Activated T-helper 2 cell treated with anti-CD3 and anti-CD28 coated beads, Interferon-gamma antibody, Interleukin-2, Interleukin-4, amounts not matched to agents 10 μg/mL and 5 μg/mL and 100 μg/mL, durations not matched to agents 14 hours and 24 hours and 36 hours (primary cell): Measurements from ENCODE around the gene FIG4. TPM values are rescaled to one million over a fixed set of nuclear protein-coding genes. Genes with fewer than 3 reads are reported as not detected.
"Not testable (repeated sequence)": the region's sequence is repeated elsewhere in the genome, so short reads cannot be mapped to it uniquely, and the experiment has no call there.

Experiments used
- DNase-seq: peaks from one replicate; pipeline ENCODE4 v3.0.0; 2021; ENCODE audit warnings: low spot score
- H3K27ac Mint-ChIP-seq: one replicate; pipeline ENCODE4 v1.8.0; 2021; ENCODE audit warnings: mixed read lengths
- H3K27me3 Mint-ChIP-seq: one replicate; pipeline ENCODE4 v1.8.0; 2021; ENCODE audit warnings: low read depth, mixed read lengths
- H3K36me3 Mint-ChIP-seq: one replicate; pipeline ENCODE4 v1.8.0; 2021; ENCODE audit warnings: low read depth, mixed read lengths
- H3K4me1 Mint-ChIP-seq: one replicate; pipeline ENCODE4 v1.8.0; 2021; ENCODE audit warnings: low read depth, mixed read lengths
- H3K4me3 Mint-ChIP-seq: one replicate; pipeline ENCODE4 v1.8.0; 2021; ENCODE audit warnings: low read depth, mild to moderate bottlenecking, moderate library complexity, mixed read lengths
- H3K9me3 Mint-ChIP-seq: one replicate; pipeline ENCODE4 v1.8.0; 2021; ENCODE audit warnings: mixed read lengths
- intact Hi-C: fragments of 100-400 bp; cut with micrococcal nuclease; formaldehyde crosslinking; loops from one replicate; pipeline ENCODE4 v1.15.1; 2023
- total RNA-seq: library from RNA; stranded (reverse); gene quantifications from 2 replicates; pipeline ENCODE4 v1.2.3, GENCODE V29; 2022

Gene FIG4
- total RNA-seq, 1 donor from 2014 or later: 8.8 TPM

- intact Hi-C loops: no loop called here
- H3K36me3 Mint-ChIP-seq: no peaks in the 10 kb centered on the region
- no peak for DNase-seq
Measured at GRCh38 chr6:109861946-109862345, 170.8 kb downstream of the FIG4 start.

GRCh38 chr6:109864050-109864449 is 173.0 kb downstream of the FIG4 start:
- Mint-ChIP-seq H3K27me3 (peaks cover 2% of the 10 kb centered on the region), H3K36me3 (no peaks in the 10 kb centered on the region), H3K4me1 (no peaks in the 10 kb centered on the region), H3K27ac (no peak overlapping the region), H3K9me3 (no peaks in the 10 kb centered on the region), H3K4me3 (no peak overlapping the region)
- no peak for DNase-seq
- intact Hi-C loops: no loop called here

More at GRCh38 chr6:109861946-109862345, 170.8 kb downstream of the FIG4 start:
- no peak overlapping the region for H3K4me3 Mint-ChIP-seq
- no peaks in the 10 kb centered on the region for H3K9me3 Mint-ChIP-seq
- no peak overlapping the region for H3K27ac Mint-ChIP-seq
- no peaks in the 10 kb centered on the region for H3K4me1 Mint-ChIP-seq
- no peaks in the 10 kb centered on the region for H3K27me3 Mint-ChIP-seq

- H3K27me3 Mint-ChIP-seq: peaks cover 2% of the 10 kb centered on the region
- no peaks in the 10 kb centered on the region for H3K9me3 Mint-ChIP-seq
- DNase-seq: no peak
- no peaks in the 10 kb centered on the region for H3K36me3 Mint-ChIP-seq
- H3K4me1 Mint-ChIP-seq: no peaks in the 10 kb centered on the region
- intact Hi-C loops: no loop called here
- H3K27ac Mint-ChIP-seq: no peak overlapping the region
- H3K4me3 Mint-ChIP-seq: no peak overlapping the region
Measured at GRCh38 chr6:109865968-109866367, 174.9 kb downstream of the FIG4 start.

GRCh38 chr6:109867009-109867969 is 176.2 kb downstream of the FIG4 start:
- H3K36me3 Mint-ChIP-seq: no peaks in the 10 kb centered on the region
- peaks cover 2% of the 10 kb centered on the region for H3K27me3 Mint-ChIP-seq
- DNase-seq: no peak
- H3K27ac Mint-ChIP-seq: no peak overlapping the region
- H3K4me3 Mint-ChIP-seq: no peak overlapping the region
- intact Hi-C loops: no loop called here
- H3K9me3 Mint-ChIP-seq: no peaks in the 10 kb centered on the region
- H3K4me1 Mint-ChIP-seq: no peaks in the 10 kb centered on the region

GRCh38 chr6:109867970-109868358 is 176.9 kb downstream of the FIG4 start:
- no peaks in the 10 kb centered on the region for H3K9me3 Mint-ChIP-seq
- H3K36me3 Mint-ChIP-seq: no peaks in the 10 kb centered on the region
- no peaks in the 10 kb centered on the region for H3K4me1 Mint-ChIP-seq
- no peak overlapping the region for H3K27ac Mint-ChIP-seq
- no peak for DNase-seq
- intact Hi-C loops: no loop called here
- H3K27me3 Mint-ChIP-seq: peaks cover 2% of the 10 kb centered on the region
- H3K4me3 Mint-ChIP-seq: no peak overlapping the region

- H3K9me3 Mint-ChIP-seq, H3K27ac Mint-ChIP-seq, DNase-seq, intact Hi-C loops, H3K4me3 Mint-ChIP-seq, H3K36me3 Mint-ChIP-seq, H3K4me1 Mint-ChIP-seq, H3K27me3 Mint-ChIP-seq: not testable (repeated sequence)
Measured at GRCh38 chr6:109869398-109870088, 178.4 kb downstream of the FIG4 start.

GRCh38 chr6:109870089-109870410 is 179.0 kb downstream of the FIG4 start:
- Mint-ChIP-seq H3K4me1 (no peaks in the 10 kb centered on the region), H3K4me3 (no peak overlapping the region)
- DNase-seq: no peak

GRCh38 chr6:109872549-109872948 is 181.5 kb downstream of the FIG4 start:
- H3K27me3 Mint-ChIP-seq: peaks cover 6% of the 10 kb centered on the region
- intact Hi-C loops: no loop called here

More at GRCh38 chr6:109870089-109870410, 179.0 kb downstream of the FIG4 start:
- intact Hi-C loops: no loop called here
- no peaks in the 10 kb centered on the region for H3K9me3 Mint-ChIP-seq
- peaks cover 2% of the 10 kb centered on the region for H3K27me3 Mint-ChIP-seq
- no peaks in the 10 kb centered on the region for H3K36me3 Mint-ChIP-seq
- no peak overlapping the region for H3K27ac Mint-ChIP-seq

GRCh38 chr6:109872968-109873545 is 182.0 kb downstream of the FIG4 start:
- H3K27ac Mint-ChIP-seq: no peak overlapping the region
- DNase-seq: no peak
- H3K36me3 Mint-ChIP-seq: no peaks in the 10 kb centered on the region
- intact Hi-C loops: no loop called here
- peaks cover 9% of the 10 kb centered on the region for H3K27me3 Mint-ChIP-seq
- no peaks in the 10 kb centered on the region for H3K9me3 Mint-ChIP-seq
- H3K4me1 Mint-ChIP-seq: peaks cover 5% of the 10 kb centered on the region
- H3K4me3 Mint-ChIP-seq: no peak overlapping the region

More at GRCh38 chr6:109872549-109872948, 181.5 kb downstream of the FIG4 start:
- Mint-ChIP-seq H3K36me3 (no peaks in the 10 kb centered on the region), H3K27ac (no peak overlapping the region), H3K9me3 (no peaks in the 10 kb centered on the region), H3K4me3 (no peak overlapping the region), H3K4me1 (peaks cover 5% of the 10 kb centered on the region)
- no peak for DNase-seq

GRCh38 chr6:109874086-109874485 is 183.0 kb downstream of the FIG4 start:
- intact Hi-C loops: no loop called here
- no peak for DNase-seq
- peaks cover 5% of the 10 kb centered on the region for H3K4me1 Mint-ChIP-seq
- no peak overlapping the region for H3K4me3 Mint-ChIP-seq
- no peaks in the 10 kb centered on the region for H3K36me3 Mint-ChIP-seq
- peaks cover 10% of the 10 kb centered on the region for H3K27me3 Mint-ChIP-seq
- no peak overlapping the region for H3K27ac Mint-ChIP-seq
- H3K9me3 Mint-ChIP-seq: no peaks in the 10 kb centered on the region

- Mint-ChIP-seq H3K27ac (no peak overlapping the region), H3K36me3 (no peaks in the 10 kb centered on the region), H3K27me3 (peaks cover 10% of the 10 kb centered on the region), H3K4me1 (peaks cover 5% of the 10 kb centered on the region), H3K9me3 (no peaks in the 10 kb centered on the region), H3K4me3 (no peak overlapping the region)
- DNase-seq: no peak
- intact Hi-C loops: no loop called here
Measured at GRCh38 chr6:109874621-109875020, 183.5 kb downstream of the FIG4 start.
